Measurements from ENCODE around the gene TTC12. TPM values are rescaled to one million over a fixed set of nuclear protein-coding genes. Genes with fewer than 3 reads are reported as not detected.
A peak's percentile ranks its signal among the peaks of the same experiment; 100 is the strongest.

TTC12 gene
- polyA plus RNA-seq, 1 donor (not counting 4 experiments of a cell fraction or from before 2014, with no cell fraction given): 27.3 TPM

DNA sequence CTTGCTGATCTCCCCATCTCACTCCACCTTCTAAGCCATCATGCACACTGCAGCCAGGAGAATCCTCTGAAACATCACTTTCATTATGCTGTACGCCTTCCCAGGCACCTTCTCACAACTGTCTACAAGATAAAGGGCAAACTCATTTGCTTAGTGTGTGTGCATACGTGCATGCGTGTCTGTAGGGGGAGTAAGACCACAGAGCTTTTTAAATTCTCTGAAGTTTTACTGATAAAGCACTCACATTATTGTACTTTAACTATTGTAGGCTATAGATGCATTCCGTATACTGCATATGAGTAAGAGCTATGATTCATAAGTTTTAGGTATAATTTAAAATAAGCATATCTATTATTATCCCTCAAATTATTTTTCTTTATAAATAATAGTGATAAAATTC is 57.9 kb downstream of the TTC12 start:
- dilution Hi-C loops (cut with MboI; ENCODE audit: extremely low pct_ligation_motif_present, low sequenced_read_pairs): no loop called here
- H3K9me1 ChIP-seq (ENCODE audit: control insufficient read depth, extremely low read depth, insufficient read depth, low read length): no peaks in the 10 kb centered on the region
- H3K4me3 ChIP-seq (ENCODE audit: control insufficient read depth in 2 of 3, extremely low read depth in 1 of 3, insufficient read depth in 2 of 3, low read depth in 1 of 3, low read length in 3 of 3): no peak overlapping the region
- peaks cover 27% of the 10 kb centered on the region for H3K4me1 ChIP-seq (ENCODE audit: control insufficient read depth, extremely low read depth, insufficient read depth, low read length)
- no peak overlapping the region for H3K9ac ChIP-seq (ENCODE audit: control insufficient read depth, extremely low read depth, insufficient read depth, low read length)
- TF ChIP-seq, protein P1, sequence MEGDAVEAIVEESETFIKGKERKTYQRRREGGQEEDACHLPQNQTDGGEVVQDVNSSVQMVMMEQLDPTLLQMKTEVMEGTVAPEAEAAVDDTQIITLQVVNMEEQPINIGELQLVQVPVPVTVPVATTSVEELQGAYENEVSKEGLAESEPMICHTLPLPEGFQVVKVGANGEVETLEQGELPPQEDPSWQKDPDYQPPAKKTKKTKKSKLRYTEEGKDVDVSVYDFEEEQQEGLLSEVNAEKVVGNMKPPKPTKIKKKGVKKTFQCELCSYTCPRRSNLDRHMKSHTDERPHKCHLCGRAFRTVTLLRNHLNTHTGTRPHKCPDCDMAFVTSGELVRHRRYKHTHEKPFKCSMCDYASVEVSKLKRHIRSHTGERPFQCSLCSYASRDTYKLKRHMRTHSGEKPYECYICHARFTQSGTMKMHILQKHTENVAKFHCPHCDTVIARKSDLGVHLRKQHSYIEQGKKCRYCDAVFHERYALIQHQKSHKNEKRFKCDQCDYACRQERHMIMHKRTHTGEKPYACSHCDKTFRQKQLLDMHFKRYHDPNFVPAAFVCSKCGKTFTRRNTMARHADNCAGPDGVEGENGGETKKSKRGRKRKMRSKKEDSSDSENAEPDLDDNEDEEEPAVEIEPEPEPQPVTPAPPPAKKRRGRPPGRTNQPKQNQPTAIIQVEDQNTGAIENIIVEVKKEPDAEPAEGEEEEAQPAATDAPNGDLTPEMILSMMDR (optimal IDR thresholded peaks at IDR 0.05 in 1 of 3, IDR thresholded peaks at IDR 0.05 in 1 of 3, conservative IDR thresholded peaks at IDR 0.05 in 1 of 3; ENCODE audit: extremely low read depth in 1 of 3, insufficient read depth in 2 of 3, low read length in 3 of 3): peak in 2 of 3 experiments; percentile 13 to 32
- no peak for TF ChIP-seq EZH2 (IDR thresholded peaks at IDR 0.05; ENCODE audit: low read length)
- H3K36me3 ChIP-seq (ENCODE audit: control insufficient read depth in 2 of 2, extremely low read depth in 1 of 2, insufficient read depth in 2 of 2, low read length in 2 of 2): peaks cover 0 to 7% of the 10 kb centered on the region in 2 experiments
- DNase-seq (ENCODE audit: low read depth, low spot score) (no peak), FAIRE-seq (peak; percentile 61)
- no peaks in the 10 kb centered on the region for H3K27me3 ChIP-seq (ENCODE audit: control insufficient read depth, extremely low read depth, insufficient read depth, low read length)
- H4K20me1 ChIP-seq (ENCODE audit: control insufficient read depth, extremely low read depth, insufficient read depth, low read length): no peaks in the 10 kb centered on the region
- no peaks in the 10 kb centered on the region for H3K79me2 ChIP-seq (ENCODE audit: control insufficient read depth, insufficient read depth, low read length)
- H2AFZ ChIP-seq (ENCODE audit: control insufficient read depth, low read length): no peak overlapping the region
- H3K9me3 ChIP-seq (ENCODE audit: control insufficient read depth, low read depth, low read length): no peaks in the 10 kb centered on the region
- no peak overlapping the region for H3K27ac ChIP-seq (ENCODE audit: control insufficient read depth, insufficient read depth, low read length)
- no peak overlapping the region for H3K4me2 ChIP-seq (ENCODE audit: control insufficient read depth, extremely low read depth, insufficient read depth, low read depth, low read length)

DNA sequence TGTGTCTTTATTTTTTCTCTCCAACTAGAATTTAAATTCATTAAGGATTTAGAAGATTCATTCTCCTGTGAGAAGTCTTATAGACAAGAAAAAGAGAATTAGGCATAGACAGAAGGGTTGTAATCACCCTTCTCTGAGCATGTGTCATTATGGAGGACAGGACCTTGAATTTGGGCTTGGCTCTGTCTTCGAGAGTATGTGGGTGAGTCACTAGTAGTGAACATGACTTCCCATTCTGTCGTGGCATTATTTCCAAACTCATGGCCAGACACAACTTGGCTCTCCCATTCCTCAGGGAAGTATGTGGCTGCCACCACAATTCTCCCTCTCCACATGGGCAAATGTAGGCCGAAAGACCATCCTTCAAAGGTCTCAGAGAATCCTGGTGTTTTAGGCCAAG is 58.9 kb downstream of the TTC12 start:
- H3K4me1 ChIP-seq (ENCODE audit: control insufficient read depth, extremely low read depth, insufficient read depth, low read length): peaks cover 37% of the 10 kb centered on the region
- H3K27me3 ChIP-seq (ENCODE audit: control insufficient read depth, extremely low read depth, insufficient read depth, low read length): no peaks in the 10 kb centered on the region
- dilution Hi-C loops (cut with MboI; ENCODE audit: extremely low pct_ligation_motif_present, low sequenced_read_pairs): no loop called here
- H3K36me3 ChIP-seq (ENCODE audit: control insufficient read depth in 2 of 2, extremely low read depth in 1 of 2, insufficient read depth in 2 of 2, low read length in 2 of 2): peaks cover 0 to 3% of the 10 kb centered on the region in 2 experiments
- no peaks in the 10 kb centered on the region for H3K79me2 ChIP-seq (ENCODE audit: control insufficient read depth, insufficient read depth, low read length)
- no peak overlapping the region for H3K4me3 ChIP-seq (ENCODE audit: control insufficient read depth in 2 of 3, extremely low read depth in 1 of 3, insufficient read depth in 2 of 3, low read depth in 1 of 3, low read length in 3 of 3)
- H3K9me1 ChIP-seq (ENCODE audit: control insufficient read depth, extremely low read depth, insufficient read depth, low read length): no peaks in the 10 kb centered on the region
- TF ChIP-seq, protein P1 (optimal IDR thresholded peaks at IDR 0.05 in 1 of 3, IDR thresholded peaks at IDR 0.05 in 1 of 3, conservative IDR thresholded peaks at IDR 0.05 in 1 of 3; ENCODE audit: extremely low read depth in 1 of 3, insufficient read depth in 2 of 3, low read length in 3 of 3): no peak
- TF ChIP-seq EZH2 (IDR thresholded peaks at IDR 0.05; ENCODE audit: low read length): no peak
- H2AFZ ChIP-seq (ENCODE audit: control insufficient read depth, low read length): no peak overlapping the region
- peak overlapping the region; percentile 1 for H3K4me2 ChIP-seq (ENCODE audit: control insufficient read depth, extremely low read depth, insufficient read depth, low read depth, low read length)
- no peaks in the 10 kb centered on the region for H3K9me3 ChIP-seq (ENCODE audit: control insufficient read depth, low read depth, low read length)
- FAIRE-seq (peak; percentile 96), DNase-seq (ENCODE audit: low read depth, low spot score) (peak; percentile 45)
- H3K27ac ChIP-seq (ENCODE audit: control insufficient read depth, insufficient read depth, low read length): peak overlapping the region; percentile 45
- no peaks in the 10 kb centered on the region for H4K20me1 ChIP-seq (ENCODE audit: control insufficient read depth, extremely low read depth, insufficient read depth, low read length)
- no peak overlapping the region for H3K9ac ChIP-seq (ENCODE audit: control insufficient read depth, extremely low read depth, insufficient read depth, low read length)

Data from keratinocyte (primary cell).